ENCODE data around the gene LCLAT1. TPM values are rescaled to one million over a fixed set of nuclear protein-coding genes. Genes with fewer than 3 reads are reported as not detected.
"Not testable (repeated sequence)": the region's sequence is repeated elsewhere in the genome, so short reads cannot be mapped to it uniquely, and the experiment has no call there.

The LCLAT1 gene
- total RNA-seq, 1 experiment from 2014 or later, result 32.9 TPM

GRCh38 chr2:30512243-30512886 is 65.3 kb downstream of the LCLAT1 start:
- Histone ChIP-seq H3K23me2 (ENCODE audit: insufficient read length, low read depth, low read length, poor library complexity, severe bottlenecking) (no peaks in the 10 kb centered on the region), H3K14ac (ENCODE audit: insufficient read depth, low read length) (no peak overlapping the region), H3T11ph (ENCODE audit: low read length) (no peak overlapping the region), H2AK5ac (ENCODE audit: insufficient read length, low read length) (no peak overlapping the region), H4K5ac (ENCODE audit: insufficient read length, low read depth, low read length) (no peak overlapping the region), H2BK12ac (ENCODE audit: insufficient read length, low read depth, low read length) (no peak overlapping the region), H2BK20ac (ENCODE audit: low read depth, low read length, poor library complexity, severe bottlenecking) (no peak overlapping the region), H4K8ac (replicated peaks; ENCODE audit: insufficient read length, low read depth, low read length) (no peak overlapping the region), H3K18ac (ENCODE audit: insufficient read length, low read depth, low read length) (no peak overlapping the region), H3K27ac (ENCODE audit: insufficient read length, low read depth, low read length) (no peak overlapping the region), H3K79me2 (ENCODE audit: insufficient read depth, low read length) (peaks cover 2% of the 10 kb centered on the region; the same call in 1 of the 2 replicates), H3K27me3 (ENCODE audit: insufficient read depth, low read length) (no peaks in the 10 kb centered on the region), H2BK15ac (ENCODE audit: low read depth, low read length) (no peak overlapping the region), H3K56ac (ENCODE audit: insufficient read length, low read depth, low read length) (no peak overlapping the region), H3K4me1 (ENCODE audit: insufficient read depth, low read length) (peaks cover 2% of the 10 kb centered on the region; the same call in 1 of the 2 replicates), H3K9ac (ENCODE audit: extremely low read depth, insufficient read length, low read length) (no peak overlapping the region), H2AFZ (ENCODE audit: low read length) (no peak overlapping the region), H2BK120ac (ENCODE audit: low read depth, low read length, poor library complexity, severe bottlenecking) (no peak overlapping the region), H2BK5ac (ENCODE audit: insufficient read length, low read length) (no peak overlapping the region), H4K20me1 (ENCODE audit: control insufficient read depth, insufficient read depth, insufficient read length) (no peaks in the 10 kb centered on the region), H3K79me1 (ENCODE audit: insufficient read depth, low read depth, low read length, poor library complexity, severe bottlenecking) (no peaks in the 10 kb centered on the region), H3K23ac (ENCODE audit: insufficient read length, low read depth, low read length) (no peak overlapping the region), H4K91ac (ENCODE audit: insufficient read length, low read depth, low read length) (no peak overlapping the region), H3K9me3 (ENCODE audit: control insufficient read depth, low read depth, low read length) (no peaks in the 10 kb centered on the region), H3K4me2 (ENCODE audit: insufficient read depth, insufficient read length, low read length) (no peak overlapping the region), H3K4ac (ENCODE audit: low read depth, low read length) (no peak overlapping the region)
- peaks cover 11% of the 10 kb centered on the region in 2 experiments for H3K9me3 Mint-ChIP-seq
- H3K4me3 Mint-ChIP-seq, result no peak overlapping the region; a peak in 1 of 5 replicates
- peaks cover 44 to 48% of the 10 kb centered on the region in 2 experiments for H3K4me1 Mint-ChIP-seq
- no CpG with 5 or more reads among the region's 3 CpGs for WGBS (ENCODE audit: extremely low coverage, insufficient read length, low lambda C conversion rate)
- TF ChIP-seq CTCF (conservative IDR thresholded peaks at IDR 0.05), result no peak
- H3K27me3 Mint-ChIP-seq (ENCODE audit: low read depth), result no peaks in the 10 kb centered on the region
- H3K27ac Mint-ChIP-seq, result no peak overlapping the region; a peak in 1 of 7 replicates
- H3K36me3 Mint-ChIP-seq (ENCODE audit: insufficient read depth in 1 of 3, low read depth in 3 of 3), result peaks cover 10 to 18% (median 13%) of the 10 kb centered on the region in 3 experiments
- no peak for DNase-seq

- H2BK5ac ChIP-seq (ENCODE audit: insufficient read length, low read length); H3T11ph ChIP-seq (ENCODE audit: low read length); H3K27ac ChIP-seq (ENCODE audit: insufficient read length, low read depth, low read length); H3K9me3 ChIP-seq (ENCODE audit: control insufficient read depth, low read depth, low read length); H2AFZ ChIP-seq (ENCODE audit: low read length); H3K4me1 ChIP-seq (ENCODE audit: insufficient read depth, low read length); H3K4ac ChIP-seq (ENCODE audit: low read depth, low read length); H2AK5ac ChIP-seq (ENCODE audit: insufficient read length, low read length); H2BK20ac ChIP-seq (ENCODE audit: low read depth, low read length, poor library complexity, severe bottlenecking); H3K23ac ChIP-seq (ENCODE audit: insufficient read length, low read depth, low read length); H3K56ac ChIP-seq (ENCODE audit: insufficient read length, low read depth, low read length); H3K27me3 Mint-ChIP-seq (ENCODE audit: low read depth); DNase-seq; H3K79me1 ChIP-seq (ENCODE audit: insufficient read depth, low read depth, low read length, poor library complexity, severe bottlenecking); H2BK120ac ChIP-seq (ENCODE audit: low read depth, low read length, poor library complexity, severe bottlenecking); H4K91ac ChIP-seq (ENCODE audit: insufficient read length, low read depth, low read length); H3K9ac ChIP-seq (ENCODE audit: extremely low read depth, insufficient read length, low read length); H2BK12ac ChIP-seq (ENCODE audit: insufficient read length, low read depth, low read length); H3K27me3 ChIP-seq (ENCODE audit: insufficient read depth, low read length); H2BK15ac ChIP-seq (ENCODE audit: low read depth, low read length); H3K4me2 ChIP-seq (ENCODE audit: insufficient read depth, insufficient read length, low read length); H4K20me1 ChIP-seq (ENCODE audit: control insufficient read depth, insufficient read depth, insufficient read length); H4K8ac ChIP-seq (replicated peaks; ENCODE audit: insufficient read length, low read depth, low read length); H3K18ac ChIP-seq (ENCODE audit: insufficient read length, low read depth, low read length); H3K4me3 Mint-ChIP-seq; H3K79me2 ChIP-seq (ENCODE audit: insufficient read depth, low read length); H4K5ac ChIP-seq (ENCODE audit: insufficient read length, low read depth, low read length); H3K14ac ChIP-seq (ENCODE audit: insufficient read depth, low read length); H3K23me2 ChIP-seq (ENCODE audit: insufficient read length, low read depth, low read length, poor library complexity, severe bottlenecking): not testable (repeated sequence)
- Mint-ChIP-seq H3K27ac (peak overlapping the region; percentile 18 to 41 (median 36); a peak in 5 of 7 replicates), H3K4me1 (peaks cover 45 to 48% of the 10 kb centered on the region in 2 experiments), H3K9me3 (peaks cover 1 to 12% of the 10 kb centered on the region in 2 experiments; a peak in 4 of 5 replicates), H3K36me3 (ENCODE audit: insufficient read depth in 1 of 3, low read depth in 3 of 3) (peaks cover 11 to 18% (median 13%) of the 10 kb centered on the region in 3 experiments)
- WGBS (ENCODE audit: extremely low coverage, insufficient read length, low lambda C conversion rate), result no CpG with 5 or more reads among the region's 5 CpGs
Observed at GRCh38 chr2:30513649-30514048, 66.6 kb downstream of the LCLAT1 start.

Measured in H9 (cell line).